Left cardiac atrium (tissue), 4 donors: ENCODE measurements around the gene PMPCB. TPM values are rescaled to one million over a fixed set of nuclear protein-coding genes. Genes with fewer than 3 reads are reported as not detected.
A peak's percentile ranks its signal among the peaks of the same experiment; 100 is the strongest.

Experiments
- ATAC-seq, 2 donors: fragments of 200-7000 bp; cut with Tn5 transposase; one replicate each; pipeline ENCODE4 v1.9.1; 2020; ENCODE audit warnings: mild to moderate bottlenecking in 2 of 2, moderate library complexity in 2 of 2
- DNase-seq: peaks from one replicate; pipeline ENCODE4 v3.0.0-alpha.2; 2020
- intact Hi-C, 2 donors: fragments of 100-400 bp; cut with DNase I; formaldehyde crosslinking; loops; one replicate each; pipeline versions ENCODE4 v1.14.1 to v1.15.1; 2022 to 2023
- total RNA-seq, 2 donors: library from RNA; stranded (reverse); fragmentation: NEBNext Ultra II Directional; extraction: Animal tissue kit (Norgen Biotek cat#: 25700); gene quantifications; one replicate each; pipeline ENCODE4 v1.2.1, GENCODE V29; 2021
- donor health status: DM: no; HTN: yes; CAD: no.
- donor health status: DM: no; HTN: yes; CAD: no; lungs with severe emphysema.
- donor health status: DM: yes; HTN: yes; CAD: no.
- donor health status: Dilated cardiomyopathy.

PMPCB gene
- total RNA-seq, 2 donors from 2014 or later, result 49.2 to 55.9 TPM

GRCh38 chr7:103314852-103315251, 17.6 kb downstream of the PMPCB start:
- intact Hi-C loops, result loop anchor here in 1 of 2 donors (5.0 kb wide), 1 partner anchor 37 kb away; no protein-coding TSS in a partner anchor
- DNase-seq (no peak), ATAC-seq (no peak)

GRCh38 chr7:103316380-103316941, 19.2 kb downstream of the PMPCB start:
- intact Hi-C loops, result no loop called here
- peak; percentile 41 to 63 for ATAC-seq
- no peak for DNase-seq

- DNase-seq (no peak), ATAC-seq (no peak)
- intact Hi-C loops, result no loop called here
Observed at GRCh38 chr7:103317009-103317408, 19.8 kb downstream of the PMPCB start.

- ATAC-seq (no peak), DNase-seq (no peak)
- intact Hi-C loops, result no loop called here
Observed at GRCh38 chr7:103325744-103326143, 28.5 kb downstream of the PMPCB start.

- no peak for DNase-seq
- ATAC-seq, result no peak
- intact Hi-C loops, result no loop called here
Observed at GRCh38 chr7:103336761-103337160, 39.5 kb downstream of the PMPCB start.

- intact Hi-C loops, result no loop called here
- DNase-seq, result no peak
- ATAC-seq, result no peak
Observed at GRCh38 chr7:103338864-103339263, 41.6 kb downstream of the PMPCB start.

GRCh38 chr7:103341466-103341865, 44.2 kb downstream of the PMPCB start:
- ATAC-seq (no peak), DNase-seq (no peak)
- intact Hi-C loops, result no loop called here

GRCh38 chr7:103343332-103343731, 46.1 kb downstream of the PMPCB start:
- intact Hi-C loops, result loop anchor here in 1 of 2 donors (1.0 kb wide), 1 partner anchor 46 kb away; the partner anchor contains the start of gene PMPCB
- DNase-seq, result no peak
- no peak for ATAC-seq

- DNase-seq (no peak), ATAC-seq (peak; percentile 24 to 52)
- intact Hi-C loops, result loop anchor here in 1 of 2 donors (1.0 kb wide), 1 partner anchor 47 kb away; the partner anchor contains the start of gene PMPCB
Observed at GRCh38 chr7:103343758-103344452, 46.7 kb downstream of the PMPCB start.

- DNase-seq, result peak; percentile 91
- ATAC-seq, result peak; percentile 92 to 96
- intact Hi-C loops, result no loop called here
Observed at GRCh38 chr7:103344453-103345149, 47.4 kb downstream of the PMPCB start, which contains the start of gene DNAJC2. DNAJC2 (minus strand) TSS chr7:103344767; CDS start chr7:103344622, 145 bp downstream.

GRCh38 chr7:103346396-103346795, 49.2 kb downstream of the PMPCB start:
- intact Hi-C loops, result no loop called here
- DNase-seq, result no peak
- ATAC-seq, result no peak

GRCh38 chr7:103347507-103348267, 50.5 kb downstream of the PMPCB start, which contains the start of gene PSMC2:
PSMC2 (plus strand) TSS chr7:103347643; CDS start chr7:103347712, 69 bp downstream.
- intact Hi-C loops, result no loop called here
- DNase-seq, result peak; percentile 77

GRCh38 chr7:103348452-103348851, 51.2 kb downstream of the PMPCB start:
- ATAC-seq (no peak), DNase-seq (no peak)
- intact Hi-C loops, result no loop called here

More at GRCh38 chr7:103347507-103348267, 50.5 kb downstream of the PMPCB start, which contains the start of gene PSMC2:
- peak; percentile 86 to 91 for ATAC-seq

GRCh38 chr7:103348959-103349358, 51.7 kb downstream of the PMPCB start:
- ATAC-seq (no peak), DNase-seq (no peak)
- intact Hi-C loops, result no loop called here

GRCh38 chr7:103349805-103350204, 52.6 kb downstream of the PMPCB start:
- ATAC-seq (no peak), DNase-seq (no peak)
- intact Hi-C loops, result loop anchor here in 1 of 2 donors (5.0 kb wide), 1 partner anchor 38 kb away; no protein-coding TSS in a partner anchor
